Right renal pelvis (tissue), 4 donors: Measurements from ENCODE around the gene DEF6. TPM values are rescaled to one million over a fixed set of nuclear protein-coding genes. Genes with fewer than 3 reads are reported as not detected.

Experiments used
- DNase-seq, 4 donors: peaks; one replicate each; pipeline ENCODE4 v3.0.0-alpha.2; 2013; ENCODE audit warnings: low read depth in 4 of 4, low spot score in 3 of 4, missing footprints in 1 of 4
- polyA plus RNA-seq, 4 donors: library from polyadenylated mRNA; unstranded; fragments of 120-200 nt; gene quantifications; one replicate each; pipeline ENCODE4 v1.2.1, GENCODE V29; 2013; ENCODE audit not compliant: insufficient read length in 4 of 4

The DEF6 gene
- polyA plus RNA-seq, 4 donors = 2.7 to 4.1 (median 3.7) TPM

GRCh38 chr6:35275744-35276260, 21.8 kb upstream of the DEF6 start:
- no peak for DNase-seq

GRCh38 chr6:35278708-35279107, 18.9 kb upstream of the DEF6 start:
- no peak for DNase-seq

GRCh38 chr6:35280903-35281302, 16.7 kb upstream of the DEF6 start:
- DNase-seq = no peak

- no peak for DNase-seq
These were observed 15.1 kb upstream of the DEF6 start for GRCh38 chr6:35282472-35282871.

GRCh38 chr6:35283361-35283760, 14.3 kb upstream of the DEF6 start:
- no peak for DNase-seq

GRCh38 chr6:35287671-35288396, 9.8 kb upstream of the DEF6 start:
- DNase-seq = no peak

GRCh38 chr6:35288834-35289233, 8.8 kb upstream of the DEF6 start:
- DNase-seq = no peak

GRCh38 chr6:35291491-35291890, 6.1 kb upstream of the DEF6 start:
- no peak for DNase-seq

GRCh38 chr6:35292494-35292893, 5.1 kb upstream of the DEF6 start:
- no peak for DNase-seq

GRCh38 chr6:35293681-35294080, 3.9 kb upstream of the DEF6 start:
- DNase-seq = no peak

- no peak for DNase-seq
These were observed 3.2 kb upstream of the DEF6 start for GRCh38 chr6:35294308-35294945.

GRCh38 chr6:35295036-35295435, 2.6 kb upstream of the DEF6 start:
- DNase-seq = no peak

- DNase-seq = no peak
These were observed 1.9 kb upstream of the DEF6 start for GRCh38 chr6:35295521-35296315.

GRCh38 chr6:35296931-35297600, 552 bp upstream of the DEF6 start:
- DNase-seq = no peak

GRCh38 chr6:35298625-35299140, 1.1 kb downstream of the DEF6 start:
- no peak for DNase-seq

- DNase-seq = no peak
These were observed 2.1 kb downstream of the DEF6 start for GRCh38 chr6:35299674-35300073.

GRCh38 chr6:35300848-35301247, 3.2 kb downstream of the DEF6 start:
- DNase-seq = no peak

GRCh38 chr6:35302604-35303241, 5.1 kb downstream of the DEF6 start:
- no peak for DNase-seq

GRCh38 chr6:35304299-35304698, 6.7 kb downstream of the DEF6 start:
- DNase-seq = no peak

- no peak for DNase-seq
These were observed 7.5 kb downstream of the DEF6 start for GRCh38 chr6:35305117-35305516.
